Omental fat pad (tissue), 4 donors: Measurements from ENCODE around the gene IGF2BP2. TPM values are rescaled to one million over a fixed set of nuclear protein-coding genes. Genes with fewer than 3 reads are reported as not detected.

Experiments used
- ATAC-seq: fragments of 150-250 bp; one replicate; pipeline ENCODE4 v1.9.1; 2016; ENCODE audit warnings: mild to moderate bottlenecking, moderate library complexity; ENCODE audit not compliant: low FRiP score
- DNase-seq: peaks from one replicate; pipeline ENCODE4 v3.0.0-alpha.2; 2019; ENCODE audit warnings: low spot score
- CTCF ChIP-seq, 3 donors: fragments of 450-650 bp; IDR thresholded peaks; one replicate each; pipeline ENCODE4 v1.5.1; 2016 to 2017; ENCODE audit warnings: antibody characterized with exemption in 3 of 3, mild to moderate bottlenecking in 3 of 3, moderate library complexity in 2 of 3
- total RNA-seq, 4 donors: library from RNA; depleted of rRNA; stranded (reverse); fragments of >200 nt; gene quantifications; one replicate each; pipeline ENCODE4 v1.1.0, GENCODE V29; 2016

IGF2BP2 gene
- total RNA-seq, 4 donors from 2014 or later = 7.3 to 48.9 (median 18.7) TPM

DNA sequence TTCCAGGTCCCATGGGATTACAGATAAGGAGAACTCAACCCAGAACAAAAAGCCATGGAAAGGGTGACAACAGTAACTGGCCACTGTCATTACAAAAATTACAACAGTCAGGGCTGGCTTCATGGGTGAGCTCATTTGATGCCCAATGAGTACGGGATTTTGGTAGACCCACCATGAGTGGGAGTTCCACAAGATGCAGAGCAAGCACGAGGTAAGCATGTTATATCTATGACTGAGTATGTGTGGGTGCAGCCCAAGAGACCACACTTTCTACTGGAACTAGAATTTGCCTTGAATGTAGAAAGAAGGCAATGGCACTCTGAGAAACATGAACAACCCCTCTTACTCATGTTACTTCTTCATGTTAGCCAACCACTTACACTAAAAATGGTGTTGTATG lies 83.3 kb downstream of the IGF2BP2 start:
- TF ChIP-seq CTCF (IDR thresholded peaks at IDR 0.05) = no peak
- DNase-seq = no peak
- ATAC-seq = no peak

- TF ChIP-seq CTCF (IDR thresholded peaks at IDR 0.05) = no peak
- DNase-seq (no peak), ATAC-seq (no peak)
These were observed 84.7 kb downstream of the IGF2BP2 start for GRCh38 chr3:185740133-185740532.

GRCh38 chr3:185739264-185739701 lies 85.6 kb downstream of the IGF2BP2 start:
- ATAC-seq = no peak
- DNase-seq = no peak
- TF ChIP-seq CTCF (IDR thresholded peaks at IDR 0.05) = no peak

DNA sequence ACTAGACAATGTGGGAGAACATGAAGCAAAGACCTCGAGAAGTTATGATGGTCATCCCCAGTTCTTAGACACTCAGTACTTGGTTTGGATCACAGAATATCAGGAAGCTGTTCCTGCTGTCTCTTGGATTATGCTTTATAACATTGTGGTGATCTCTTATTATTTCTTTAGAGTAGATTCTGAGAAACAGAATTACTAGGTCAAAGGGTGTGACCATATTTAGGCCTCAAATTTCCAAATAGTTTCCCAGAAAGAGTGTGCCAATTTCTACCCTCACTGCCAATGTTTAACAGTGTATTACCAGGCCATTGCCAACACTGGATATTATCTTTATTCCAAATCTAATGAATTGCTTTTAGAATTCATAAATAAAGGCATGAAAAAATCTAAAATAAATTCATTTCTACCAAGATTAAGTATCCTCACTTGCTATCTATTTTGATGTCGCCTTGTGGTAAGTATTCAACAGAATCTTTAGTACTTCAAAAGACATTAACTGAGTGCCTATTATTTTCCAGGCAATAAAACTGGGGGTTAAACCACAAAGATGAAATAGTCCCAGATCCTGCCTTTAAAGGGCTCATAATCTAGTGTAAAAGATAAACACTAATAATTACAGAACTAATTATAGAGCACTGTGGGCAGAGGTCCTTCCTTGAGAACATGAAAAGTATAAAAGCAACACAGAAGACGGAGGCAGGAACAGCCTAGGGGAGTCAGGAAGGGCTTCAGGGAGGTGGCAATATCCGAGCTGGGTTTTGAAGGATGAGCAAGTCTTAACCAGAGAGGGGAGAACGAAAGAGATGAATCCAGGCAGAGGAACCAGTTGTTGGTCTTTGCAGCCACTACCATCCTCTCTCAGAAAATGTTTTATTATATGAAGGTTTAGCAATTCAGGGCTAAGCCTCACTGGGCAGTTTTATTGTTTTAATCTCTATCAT lies 86.8 kb downstream of the IGF2BP2 start:
- ATAC-seq = peak; percentile 50

GRCh38 chr3:185737020-185737419 lies 87.8 kb downstream of the IGF2BP2 start:
- DNase-seq = no peak
- ATAC-seq = no peak
- TF ChIP-seq CTCF (IDR thresholded peaks at IDR 0.05) = no peak

More for the DNA sequence above, 86.8 kb downstream of the IGF2BP2 start:
- DNase-seq = no peak
- no peak for TF ChIP-seq CTCF (IDR thresholded peaks at IDR 0.05)

GRCh38 chr3:185734725-185735096 lies 90.1 kb downstream of the IGF2BP2 start:
- ATAC-seq = no peak
- DNase-seq = no peak
- TF ChIP-seq CTCF (IDR thresholded peaks at IDR 0.05) = no peak
